GM12801 (cell line): ENCODE data around the gene C10orf120.

Source experiments
- TF ChIP-seq, protein P1 (sequence below): IDR thresholded peaks from one replicate; pipeline ENCODE4 v1.5.1; 2011; ENCODE audit warnings: control low read depth; ENCODE audit not compliant: insufficient read length; ENCODE audit errors: extremely low read depth

The C10orf120 gene

DNA sequence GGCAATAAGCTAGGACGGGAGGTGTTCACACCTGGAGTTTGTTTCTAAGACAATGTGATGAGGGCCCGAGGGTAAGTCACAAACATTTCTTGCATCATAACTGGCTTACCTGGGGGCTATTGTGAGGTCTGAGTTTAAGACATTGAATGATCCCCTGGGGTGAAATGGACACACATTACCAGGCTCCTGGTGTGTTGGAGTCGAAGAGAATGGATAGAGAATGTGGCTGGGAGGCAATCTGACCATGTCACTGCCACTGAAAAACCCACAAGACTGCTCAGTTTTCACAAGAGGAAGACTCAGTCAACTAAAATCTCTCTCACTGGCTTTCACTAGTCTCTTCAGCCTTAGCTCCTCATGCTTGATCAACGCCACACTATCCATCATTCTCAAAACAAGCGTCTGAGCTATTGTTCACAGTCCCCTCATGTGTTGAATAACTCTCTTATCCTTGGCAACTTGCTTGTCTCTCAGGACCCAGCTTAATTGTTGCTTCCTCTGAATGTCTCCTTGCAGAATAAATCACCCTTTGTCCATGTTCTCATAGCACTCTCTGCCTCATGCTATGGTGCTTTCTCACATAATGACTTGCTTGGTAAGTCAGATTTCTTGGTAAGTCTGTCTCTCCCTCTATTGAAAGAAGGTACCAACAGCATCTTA, at the start of gene C10orf120:
TSS of gene C10orf120 (minus strand) at position 51 of the 660 bp plus-strand sequence. CDS start 56 bp downstream, outside the sequence.
- TF ChIP-seq, protein P1, sequence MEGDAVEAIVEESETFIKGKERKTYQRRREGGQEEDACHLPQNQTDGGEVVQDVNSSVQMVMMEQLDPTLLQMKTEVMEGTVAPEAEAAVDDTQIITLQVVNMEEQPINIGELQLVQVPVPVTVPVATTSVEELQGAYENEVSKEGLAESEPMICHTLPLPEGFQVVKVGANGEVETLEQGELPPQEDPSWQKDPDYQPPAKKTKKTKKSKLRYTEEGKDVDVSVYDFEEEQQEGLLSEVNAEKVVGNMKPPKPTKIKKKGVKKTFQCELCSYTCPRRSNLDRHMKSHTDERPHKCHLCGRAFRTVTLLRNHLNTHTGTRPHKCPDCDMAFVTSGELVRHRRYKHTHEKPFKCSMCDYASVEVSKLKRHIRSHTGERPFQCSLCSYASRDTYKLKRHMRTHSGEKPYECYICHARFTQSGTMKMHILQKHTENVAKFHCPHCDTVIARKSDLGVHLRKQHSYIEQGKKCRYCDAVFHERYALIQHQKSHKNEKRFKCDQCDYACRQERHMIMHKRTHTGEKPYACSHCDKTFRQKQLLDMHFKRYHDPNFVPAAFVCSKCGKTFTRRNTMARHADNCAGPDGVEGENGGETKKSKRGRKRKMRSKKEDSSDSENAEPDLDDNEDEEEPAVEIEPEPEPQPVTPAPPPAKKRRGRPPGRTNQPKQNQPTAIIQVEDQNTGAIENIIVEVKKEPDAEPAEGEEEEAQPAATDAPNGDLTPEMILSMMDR = no peak

DNA sequence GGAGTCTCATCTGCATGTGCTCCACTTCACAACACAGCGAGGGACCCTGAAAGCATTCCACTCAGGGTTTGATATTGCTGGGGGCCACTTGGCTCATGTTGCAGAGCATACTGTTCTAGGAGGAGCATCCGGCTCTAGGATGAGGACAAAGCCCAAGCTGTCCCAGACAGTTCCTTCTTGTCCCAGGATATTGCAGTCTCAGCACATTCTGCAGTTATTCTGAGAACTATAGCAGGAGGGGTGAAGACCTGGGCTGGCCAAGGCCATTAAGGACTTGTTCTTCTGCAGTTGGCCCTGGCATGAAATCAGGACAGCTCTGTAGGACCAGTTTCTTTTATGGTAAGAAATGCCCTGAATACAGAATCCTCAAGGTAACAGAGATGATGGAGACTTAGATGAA, 48.9 kb upstream of the C10orf120 start:
- TF ChIP-seq, protein P1 = no peak

DNA sequence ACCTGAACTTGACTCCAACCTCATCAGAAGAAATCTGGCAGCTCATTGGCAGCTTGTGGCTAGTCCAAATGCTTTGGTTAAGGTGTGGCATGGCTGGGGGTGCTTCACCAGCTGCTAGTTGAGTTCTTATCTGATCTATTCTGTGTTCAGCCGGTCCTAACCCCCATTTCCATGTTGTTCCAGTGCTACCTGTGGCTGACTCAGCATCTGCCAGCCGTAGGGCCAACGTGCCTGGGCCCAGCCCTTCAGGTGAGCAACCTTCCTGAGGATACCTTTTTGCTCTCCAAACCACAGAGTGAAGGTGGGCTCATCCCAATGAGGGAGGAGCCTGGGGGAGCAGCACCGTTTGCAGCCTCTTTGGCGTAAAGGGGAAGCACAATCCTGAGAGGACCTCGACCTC, 46.8 kb upstream of the C10orf120 start:
- TF ChIP-seq, protein P1 = no peak

DNA sequence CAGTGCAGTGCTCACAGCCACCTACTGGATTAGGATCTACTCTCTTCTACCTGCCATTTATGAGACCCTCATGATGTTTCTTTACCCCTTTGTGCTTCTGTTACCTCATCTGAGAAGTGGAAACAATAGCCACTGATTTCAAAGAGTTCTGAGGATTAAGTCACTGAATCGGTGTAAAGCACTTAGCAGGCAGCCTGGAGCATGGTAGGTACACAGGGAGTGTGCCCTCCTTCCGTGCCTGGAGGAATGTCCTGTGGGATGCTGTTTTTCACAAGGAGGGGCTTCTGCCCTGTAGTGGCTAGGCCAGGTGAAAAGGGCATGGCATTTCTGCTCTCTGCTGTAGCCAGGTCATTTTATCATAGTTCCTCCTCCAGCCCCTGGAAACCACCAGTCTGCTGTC, 44.6 kb upstream of the C10orf120 start:
- TF ChIP-seq, protein P1 = no peak

DNA sequence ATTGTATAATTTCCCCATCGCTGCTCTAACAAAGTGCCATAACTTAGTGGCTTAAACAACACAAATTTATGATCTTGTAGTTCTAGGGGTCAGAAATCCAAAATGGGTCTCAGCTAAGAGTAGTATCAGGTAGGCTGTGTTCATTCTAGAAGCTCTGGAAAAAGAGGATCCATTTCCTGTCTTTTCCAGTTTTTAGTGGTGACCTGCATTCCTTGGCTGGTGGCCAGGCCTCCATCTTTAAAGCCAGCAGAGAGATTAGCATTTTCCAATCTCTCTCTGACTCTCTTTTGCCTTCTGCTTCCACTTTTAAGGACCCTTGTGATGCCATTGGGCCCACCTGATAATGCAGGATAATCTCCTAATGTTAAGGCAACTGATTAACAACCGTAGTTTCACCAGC, 41.0 kb upstream of the C10orf120 start:
- TF ChIP-seq, protein P1 = no peak

DNA sequence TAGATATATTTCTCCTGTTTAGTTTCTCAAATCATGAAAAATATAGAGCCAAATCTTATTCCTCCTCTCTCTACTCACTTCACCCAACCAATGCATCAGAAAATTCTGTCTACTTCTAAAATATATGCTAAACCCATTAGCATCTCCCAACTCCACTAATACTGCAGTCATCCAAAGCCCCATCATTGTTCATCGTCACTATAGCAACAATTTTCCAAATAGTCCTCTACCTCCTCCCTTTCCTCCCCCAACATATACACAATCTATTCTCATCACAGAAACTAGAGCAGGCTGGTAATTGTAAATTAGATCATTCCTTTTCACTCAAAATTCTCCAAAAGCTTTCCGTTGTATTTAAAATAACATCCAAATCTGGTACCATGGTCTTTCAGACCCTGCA, 38.4 kb upstream of the C10orf120 start:
- TF ChIP-seq, protein P1 = no peak

DNA sequence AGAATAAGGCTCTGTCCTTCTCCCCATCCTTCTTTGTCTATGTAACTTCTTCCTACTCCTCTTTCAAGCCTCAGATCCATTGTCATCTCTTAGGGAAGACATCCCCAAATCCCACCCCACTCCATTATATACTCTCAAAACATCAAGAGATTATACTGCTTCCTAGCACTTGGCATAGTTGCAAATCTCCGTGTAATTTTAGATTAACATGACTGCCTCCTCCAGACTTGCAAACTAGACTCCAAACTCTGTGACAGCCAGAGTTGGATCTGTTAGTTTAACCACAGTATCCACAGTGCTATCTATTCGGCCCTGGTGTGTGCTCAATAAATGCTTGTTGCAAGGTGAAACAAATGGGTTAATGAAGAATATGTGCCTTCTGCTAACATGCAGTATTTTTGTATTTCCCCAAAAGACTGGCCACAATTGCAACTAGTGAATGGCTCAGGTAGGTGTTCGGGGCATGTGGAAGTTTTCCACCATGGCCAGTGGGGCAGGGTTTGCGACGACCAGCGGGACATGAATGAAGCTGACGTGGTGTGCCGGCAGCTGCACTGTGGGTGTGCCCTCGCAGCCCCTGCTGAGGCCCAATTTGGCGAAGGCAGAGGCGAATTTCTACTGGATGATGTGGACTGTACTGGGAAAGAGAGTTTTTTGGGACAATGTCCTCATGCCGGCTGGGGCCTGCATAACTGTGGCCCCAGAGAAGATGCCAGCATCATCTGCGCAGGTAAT, 34.5 kb upstream of the C10orf120 start:
- TF ChIP-seq, protein P1 = no peak
